Measurements from ENCODE around the gene NAA15. TPM values are rescaled to one million over a fixed set of nuclear protein-coding genes. Genes with fewer than 3 reads are reported as not detected.

NAA15 gene
- total RNA-seq, 2 donors from 2014 or later = 24.4 to 41.0 TPM

GRCh38 chr4:139282065-139282720 lies 19.1 kb upstream of the NAA15 start:
- H3K4me1 ChIP-seq (ENCODE audit: control insufficient read depth in 1 of 2, low read depth in 2 of 2) = no peaks in the 10 kb centered on the region
- DNase-seq (ENCODE audit: low spot score) (no peak), ATAC-seq (ENCODE audit: insufficient number of reproducible peaks, low FRiP score, low read depth) (no peak)
- H3K4me3 ChIP-seq = no peak overlapping the region
- no peaks in the 10 kb centered on the region for H3K36me3 ChIP-seq
- peak overlapping the region in 1 of 2 donors; percentile 18 for H3K27ac ChIP-seq
- no peak for TF ChIP-seq CTCF (IDR thresholded peaks at IDR 0.05)
- H3K9me3 ChIP-seq = no peaks in the 10 kb centered on the region
- H3K27me3 ChIP-seq (replicated peaks; ENCODE audit: insufficient read depth) = no peaks in the 10 kb centered on the region

- no peak for ATAC-seq (ENCODE audit: insufficient number of reproducible peaks, low FRiP score, low read depth)
Observed at GRCh38 chr4:139282721-139283075, 18.6 kb upstream of the NAA15 start.

GRCh38 chr4:139286186-139286698 lies 15.1 kb upstream of the NAA15 start:
- Histone ChIP-seq H3K9me3 (no peaks in the 10 kb centered on the region), H3K4me3 (no peak overlapping the region), H3K27me3 (replicated peaks; ENCODE audit: insufficient read depth) (no peaks in the 10 kb centered on the region), H3K27ac (no peak overlapping the region), H3K4me1 (ENCODE audit: control insufficient read depth in 1 of 2, low read depth in 2 of 2) (no peaks in the 10 kb centered on the region), H3K36me3 (peaks cover 8% of the 10 kb centered on the region)
- no peak for ATAC-seq (ENCODE audit: insufficient number of reproducible peaks, low FRiP score, low read depth)
- DNase-seq (ENCODE audit: low spot score) = no peak
- TF ChIP-seq CTCF (IDR thresholded peaks at IDR 0.05) = no peak

More at GRCh38 chr4:139282721-139283075, 18.6 kb upstream of the NAA15 start:
- Histone ChIP-seq H3K4me1 (ENCODE audit: control insufficient read depth in 1 of 2, low read depth in 2 of 2) (no peaks in the 10 kb centered on the region), H3K36me3 (no peaks in the 10 kb centered on the region), H3K27ac (peak overlapping the region in 1 of 2 donors; percentile 18), H3K27me3 (replicated peaks; ENCODE audit: insufficient read depth) (no peaks in the 10 kb centered on the region), H3K9me3 (no peaks in the 10 kb centered on the region), H3K4me3 (no peak overlapping the region)
- no peak for DNase-seq (ENCODE audit: low spot score)
- no peak for TF ChIP-seq CTCF (IDR thresholded peaks at IDR 0.05)

- DNase-seq (ENCODE audit: low spot score) (peak; percentile 92), ATAC-seq (ENCODE audit: insufficient number of reproducible peaks, low FRiP score, low read depth) (peak; percentile 85)
- Histone ChIP-seq H3K27me3 (replicated peaks; ENCODE audit: insufficient read depth) (no peaks in the 10 kb centered on the region), H3K9me3 (no peaks in the 10 kb centered on the region), H3K4me3 (peak overlapping the region; percentile 99), H3K36me3 (no peaks in the 10 kb centered on the region), H3K4me1 (ENCODE audit: control insufficient read depth in 1 of 2, low read depth in 2 of 2) (peaks cover 20 to 46% of the 10 kb centered on the region in 2 donors), H3K27ac (peak overlapping the region; percentile 60 to 79)
- TF ChIP-seq CTCF (IDR thresholded peaks at IDR 0.05) = peak; percentile 90
Observed at GRCh38 chr4:139295206-139295941, 5.9 kb upstream of the NAA15 start.

- Histone ChIP-seq H3K9me3 (no peaks in the 10 kb centered on the region), H3K4me3 (peak overlapping the region; percentile 99), H3K27me3 (replicated peaks; ENCODE audit: insufficient read depth) (no peaks in the 10 kb centered on the region), H3K27ac (peak overlapping the region in 1 of 2 donors; percentile 79), H3K36me3 (no peaks in the 10 kb centered on the region), H3K4me1 (ENCODE audit: control insufficient read depth in 1 of 2, low read depth in 2 of 2) (peaks cover 21 to 47% of the 10 kb centered on the region in 2 donors)
- ATAC-seq (ENCODE audit: insufficient number of reproducible peaks, low FRiP score, low read depth) (no peak), DNase-seq (ENCODE audit: low spot score) (no peak)
- TF ChIP-seq CTCF (IDR thresholded peaks at IDR 0.05) = no peak
Observed at GRCh38 chr4:139295942-139296299, 5.4 kb upstream of the NAA15 start.
